COLO668 (cell line): ENCODE data around the gene OBSCN.
"Not testable (repeated sequence)": the region's sequence is repeated elsewhere in the genome, so short reads cannot be mapped to it uniquely, and the experiment has no call there.

Experiments
- DNase-seq: peaks from one replicate; lab custom pipeline; 2025; ENCODE audit not compliant: unreplicated experiment; lab: John Stamatoyannopoulos, UW

OBSCN gene

GRCh38 chr1:228225165-228225710 lies 17.4 kb downstream of the OBSCN start:
- no peak for DNase-seq

GRCh38 chr1:228225740-228226139 lies 17.9 kb downstream of the OBSCN start:
- DNase-seq, result no peak

- DNase-seq, result no peak
These were observed 18.5 kb downstream of the OBSCN start for GRCh38 chr1:228226141-228226874.

- no peak for DNase-seq
These were observed 19.3 kb downstream of the OBSCN start for GRCh38 chr1:228226956-228227791.

- not testable (repeated sequence) for DNase-seq
These were observed 20.3 kb downstream of the OBSCN start for GRCh38 chr1:228228147-228228546.

- DNase-seq, result no peak
These were observed 20.8 kb downstream of the OBSCN start for GRCh38 chr1:228228601-228229074.

- DNase-seq, result no peak
These were observed 23.3 kb downstream of the OBSCN start for GRCh38 chr1:228231189-228231588.

- no peak for DNase-seq
These were observed 25.3 kb downstream of the OBSCN start for GRCh38 chr1:228233136-228233535.

- DNase-seq, result no peak
These were observed 27.1 kb downstream of the OBSCN start for GRCh38 chr1:228234921-228235320.

- DNase-seq, result peak; percentile 58
These were observed 28.9 kb downstream of the OBSCN start for GRCh38 chr1:228236744-228237143.

GRCh38 chr1:228238007-228238406 lies 30.2 kb downstream of the OBSCN start:
- no peak for DNase-seq

GRCh38 chr1:228238461-228238860 lies 30.6 kb downstream of the OBSCN start:
- DNase-seq, result no peak

GRCh38 chr1:228240411-228241240 lies 32.8 kb downstream of the OBSCN start:
- no peak for DNase-seq

GRCh38 chr1:228241259-228241658 lies 33.4 kb downstream of the OBSCN start:
- no peak for DNase-seq

- no peak for DNase-seq
These were observed 34.6 kb downstream of the OBSCN start for GRCh38 chr1:228242409-228242808.

GRCh38 chr1:228243093-228243492 lies 35.2 kb downstream of the OBSCN start:
- no peak for DNase-seq

GRCh38 chr1:228243989-228244388 lies 36.1 kb downstream of the OBSCN start:
- not testable (repeated sequence) for DNase-seq

GRCh38 chr1:228245111-228245510 lies 37.3 kb downstream of the OBSCN start:
- DNase-seq, result no peak

GRCh38 chr1:228246216-228246900 lies 38.5 kb downstream of the OBSCN start:
- DNase-seq, result no peak

- DNase-seq, result no peak
These were observed 41.9 kb downstream of the OBSCN start for GRCh38 chr1:228249513-228250305.
